ENCODE measurements around the gene SCYL2.

GRCh38 chr12:100388382-100388781 lies 121.4 kb downstream of the SCYL2 start:
- TF ChIP-seq CTCF (IDR thresholded peaks at IDR 0.05) (no peak), POLR2A (IDR thresholded peaks at IDR 0.05; ENCODE audit: low read depth) (no peak), EP300 (IDR thresholded peaks at IDR 0.05) (no peak), POLR2AphosphoS5 (IDR thresholded peaks at IDR 0.05) (no peak)

All from esophagus muscularis mucosa (tissue), 4 donors.